T-helper 2 cell treated with Interferon-gamma antibody and Interleukin-4, amounts not matched to agents 5 μg/mL and 100 μg/mL, for 36 hours (primary cell): ENCODE results near the gene BAMBI.

ENCODE experiments used
- DNase-seq: peaks from one replicate; pipeline ENCODE4 v3.0.0; 2021; ENCODE audit warnings: low spot score
- H3K27ac Mint-ChIP-seq: one replicate; pipeline ENCODE4 v1.8.0; 2021; ENCODE audit warnings: mild to moderate bottlenecking, mixed read lengths
- H3K27me3 Mint-ChIP-seq: one replicate; pipeline ENCODE4 v1.8.0; 2021; ENCODE audit warnings: low read depth, mixed read lengths
- H3K36me3 Mint-ChIP-seq: one replicate; pipeline ENCODE4 v1.8.0; 2021; ENCODE audit warnings: low read depth, mixed read lengths
- H3K4me1 Mint-ChIP-seq: one replicate; pipeline ENCODE4 v1.8.0; 2021; ENCODE audit warnings: low read depth, mixed read lengths
- H3K4me3 Mint-ChIP-seq: one replicate; pipeline ENCODE4 v1.8.0; 2022; ENCODE audit warnings: mild to moderate bottlenecking, moderate library complexity, mixed read lengths
- H3K9me3 Mint-ChIP-seq: one replicate; pipeline ENCODE4 v1.8.0; 2021; ENCODE audit warnings: mixed read lengths

Gene BAMBI

DNA sequence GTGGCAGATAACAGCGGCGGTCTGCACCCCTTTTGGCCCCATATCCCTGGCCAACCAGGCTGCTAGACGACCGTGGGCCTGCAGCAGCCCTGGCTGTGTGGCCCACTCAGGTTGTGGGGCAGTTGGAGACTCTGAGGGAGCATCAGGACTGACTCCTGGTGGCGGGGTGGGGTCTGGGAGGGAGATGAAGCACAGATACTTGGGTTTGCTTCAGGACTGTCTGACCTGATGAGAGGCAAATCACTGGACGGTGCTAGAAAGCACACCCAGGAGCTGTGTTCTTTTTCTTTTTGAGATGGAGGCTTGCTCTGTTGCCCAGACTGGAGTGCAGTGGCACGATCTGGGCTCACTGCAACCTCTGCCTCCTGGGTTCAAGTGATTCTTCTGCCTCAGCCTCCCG is 28.2 kb downstream of the BAMBI start:
- DNase-seq: no peak
- Mint-ChIP-seq H3K36me3 (no peaks in the 10 kb centered on the region), H3K27me3 (no peaks in the 10 kb centered on the region), H3K27ac (no peak overlapping the region), H3K4me3 (no peak overlapping the region), H3K4me1 (no peaks in the 10 kb centered on the region), H3K9me3 (no peaks in the 10 kb centered on the region)

DNA sequence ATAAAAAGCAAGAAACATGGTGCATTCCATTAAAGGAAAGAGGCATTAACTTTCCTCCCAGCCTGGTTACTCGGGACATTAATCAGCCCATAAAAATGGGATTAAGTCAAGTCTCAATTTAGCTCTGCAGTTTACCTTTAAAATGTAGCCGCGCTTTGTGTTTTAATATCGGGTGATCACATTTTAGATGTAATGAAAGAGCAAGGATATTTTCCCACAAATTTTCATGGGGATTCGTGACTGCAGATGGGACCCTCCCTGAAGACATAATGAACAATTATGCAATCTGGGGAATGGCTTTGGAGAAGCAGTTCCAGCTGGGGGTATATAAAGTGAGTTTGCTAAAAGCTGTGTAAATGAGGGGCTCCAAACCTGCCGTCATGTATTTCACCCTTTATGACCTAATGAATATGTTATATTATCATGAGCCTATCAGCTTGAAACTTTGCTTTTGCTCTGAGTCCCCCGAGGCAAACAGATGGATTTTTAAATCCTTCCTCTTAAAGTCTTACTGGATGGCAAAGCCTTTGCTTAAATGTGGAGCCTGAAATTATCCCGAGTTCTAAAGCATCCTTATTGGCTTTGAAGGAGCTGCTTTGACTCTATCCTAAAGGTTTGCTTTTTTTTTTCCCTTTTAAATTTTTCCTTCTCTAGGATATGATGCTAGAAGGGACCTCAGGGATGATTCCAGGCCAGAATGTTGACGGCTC is 31.8 kb downstream of the BAMBI start:
- DNase-seq: no peak
- no peak overlapping the region for H3K4me3 Mint-ChIP-seq
- no peaks in the 10 kb centered on the region for H3K36me3 Mint-ChIP-seq
- no peaks in the 10 kb centered on the region for H3K27me3 Mint-ChIP-seq
- H3K9me3 Mint-ChIP-seq: no peaks in the 10 kb centered on the region
- H3K4me1 Mint-ChIP-seq: no peaks in the 10 kb centered on the region
- no peak overlapping the region for H3K27ac Mint-ChIP-seq

DNA sequence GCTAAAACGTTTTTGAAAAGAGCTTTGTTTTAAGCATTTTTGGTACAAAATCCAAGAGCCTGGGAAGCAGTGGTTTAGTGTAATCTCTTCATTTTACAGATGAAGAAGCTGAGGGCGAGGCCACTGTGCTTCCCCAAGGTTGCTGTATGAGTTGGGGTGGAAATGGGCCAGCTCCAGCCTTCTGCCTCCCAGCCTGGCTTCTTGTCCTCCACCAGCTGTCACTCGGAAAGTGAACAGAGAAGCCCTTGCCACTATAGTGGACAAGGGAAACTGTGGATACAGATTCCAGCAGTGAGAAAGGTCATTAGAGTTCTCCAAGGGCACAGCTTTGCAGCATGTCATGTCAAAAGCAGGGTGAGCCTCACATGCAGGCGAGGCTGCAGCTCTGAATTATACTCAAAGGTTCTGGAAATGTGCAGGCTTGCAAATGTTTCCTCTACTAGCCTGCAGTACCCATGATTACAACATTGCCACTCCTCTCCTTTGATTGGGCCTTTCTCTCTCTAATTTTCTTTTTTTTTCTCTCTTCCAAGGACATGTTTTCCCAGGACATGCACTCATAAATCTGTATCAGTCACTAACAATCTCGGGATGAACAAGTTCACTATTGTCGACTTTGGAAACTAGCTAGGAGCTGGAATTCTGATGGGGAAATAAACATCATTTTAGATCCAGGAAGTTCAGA is 33.0 kb downstream of the BAMBI start:
- no peaks in the 10 kb centered on the region for H3K9me3 Mint-ChIP-seq
- H3K27me3 Mint-ChIP-seq: no peaks in the 10 kb centered on the region
- no peak for DNase-seq
- H3K27ac Mint-ChIP-seq: no peak overlapping the region
- H3K4me3 Mint-ChIP-seq: no peak overlapping the region
- H3K4me1 Mint-ChIP-seq: no peaks in the 10 kb centered on the region
- H3K36me3 Mint-ChIP-seq: no peaks in the 10 kb centered on the region

DNA sequence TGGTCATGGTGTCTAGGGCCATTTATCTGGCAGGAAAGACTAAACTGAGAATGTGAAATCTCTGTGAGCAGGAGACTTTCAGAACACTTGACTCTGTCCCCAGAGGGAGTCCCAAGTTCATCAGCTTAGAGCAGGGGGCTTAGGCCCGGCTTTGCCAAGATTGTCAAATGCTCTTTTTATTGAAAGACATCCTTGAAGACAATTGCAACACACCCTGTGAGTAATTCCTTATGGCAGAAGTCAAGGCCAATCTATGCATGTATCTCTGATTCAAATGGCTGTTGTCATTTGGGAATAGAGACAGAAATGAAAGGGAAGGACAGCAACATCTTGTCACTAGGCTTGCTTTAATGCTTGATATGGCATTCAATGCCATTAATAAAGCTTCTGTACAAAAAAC is 33.7 kb downstream of the BAMBI start:
- Mint-ChIP-seq H3K9me3 (no peaks in the 10 kb centered on the region), H3K36me3 (no peaks in the 10 kb centered on the region), H3K4me1 (no peaks in the 10 kb centered on the region), H3K4me3 (no peak overlapping the region), H3K27me3 (no peaks in the 10 kb centered on the region), H3K27ac (no peak overlapping the region)
- DNase-seq: no peak

DNA sequence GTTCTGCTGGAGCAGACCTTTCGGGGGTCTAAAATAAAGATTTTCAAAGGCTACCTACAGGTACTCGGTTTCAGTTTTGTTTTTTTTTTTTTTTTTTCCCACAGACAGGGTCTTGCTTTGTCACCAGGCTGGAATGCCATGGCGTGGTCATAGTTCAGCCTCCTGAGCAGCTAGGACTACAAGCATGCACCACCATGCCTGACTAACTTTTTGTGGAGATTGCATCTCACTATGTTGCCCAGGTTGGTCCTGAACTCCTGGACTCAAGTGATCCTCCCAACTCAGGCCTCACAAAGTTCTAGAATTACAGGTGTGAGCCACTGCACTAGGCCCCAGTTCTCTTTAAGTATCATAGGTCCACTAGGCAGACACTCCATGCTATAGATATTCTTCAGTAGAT is 34.5 kb downstream of the BAMBI start:
- DNase-seq: no peak
- Mint-ChIP-seq H3K27me3 (no peaks in the 10 kb centered on the region), H3K27ac (no peak overlapping the region), H3K4me3 (no peak overlapping the region), H3K9me3 (no peaks in the 10 kb centered on the region), H3K4me1 (no peaks in the 10 kb centered on the region), H3K36me3 (no peaks in the 10 kb centered on the region)

DNA sequence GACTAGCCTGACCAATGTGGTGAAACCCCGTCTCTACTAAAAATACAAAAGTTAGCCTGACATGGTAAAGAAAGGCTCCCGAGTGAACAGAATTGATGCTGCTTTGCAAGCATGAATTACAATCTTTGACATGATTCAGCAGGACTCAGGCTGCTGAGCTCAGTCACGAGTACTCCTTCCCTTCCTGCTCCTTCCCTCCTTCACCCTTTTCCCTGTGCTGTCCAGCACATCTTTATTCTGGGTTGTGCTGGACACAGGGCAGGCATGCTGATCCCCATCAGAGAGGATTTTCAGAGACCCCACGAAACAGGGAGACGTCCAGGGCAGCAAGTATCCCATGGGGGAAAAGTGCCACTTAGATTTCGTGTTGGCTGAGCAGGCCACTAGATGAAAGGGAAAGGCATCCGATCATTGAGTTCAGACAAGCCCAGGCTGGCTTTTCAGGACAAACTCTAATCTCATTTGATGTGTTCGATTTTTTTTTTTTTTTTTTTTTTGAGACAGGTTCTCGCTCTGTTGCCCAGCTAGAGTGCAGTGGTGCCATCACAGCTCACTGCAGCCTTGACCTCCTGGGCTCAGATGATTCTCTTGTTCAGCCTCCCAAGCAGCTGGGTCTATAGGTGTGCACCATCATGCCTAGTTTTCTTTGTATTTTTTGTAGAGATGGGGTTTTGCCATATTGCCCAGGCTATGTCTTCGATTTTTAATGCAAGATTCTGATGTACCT is 36.5 kb downstream of the BAMBI start:
- H3K4me1 Mint-ChIP-seq: no peaks in the 10 kb centered on the region
- no peaks in the 10 kb centered on the region for H3K9me3 Mint-ChIP-seq
- H3K27ac Mint-ChIP-seq: no peak overlapping the region
- DNase-seq: no peak
- H3K4me3 Mint-ChIP-seq: no peak overlapping the region
- no peaks in the 10 kb centered on the region for H3K36me3 Mint-ChIP-seq
- no peaks in the 10 kb centered on the region for H3K27me3 Mint-ChIP-seq

DNA sequence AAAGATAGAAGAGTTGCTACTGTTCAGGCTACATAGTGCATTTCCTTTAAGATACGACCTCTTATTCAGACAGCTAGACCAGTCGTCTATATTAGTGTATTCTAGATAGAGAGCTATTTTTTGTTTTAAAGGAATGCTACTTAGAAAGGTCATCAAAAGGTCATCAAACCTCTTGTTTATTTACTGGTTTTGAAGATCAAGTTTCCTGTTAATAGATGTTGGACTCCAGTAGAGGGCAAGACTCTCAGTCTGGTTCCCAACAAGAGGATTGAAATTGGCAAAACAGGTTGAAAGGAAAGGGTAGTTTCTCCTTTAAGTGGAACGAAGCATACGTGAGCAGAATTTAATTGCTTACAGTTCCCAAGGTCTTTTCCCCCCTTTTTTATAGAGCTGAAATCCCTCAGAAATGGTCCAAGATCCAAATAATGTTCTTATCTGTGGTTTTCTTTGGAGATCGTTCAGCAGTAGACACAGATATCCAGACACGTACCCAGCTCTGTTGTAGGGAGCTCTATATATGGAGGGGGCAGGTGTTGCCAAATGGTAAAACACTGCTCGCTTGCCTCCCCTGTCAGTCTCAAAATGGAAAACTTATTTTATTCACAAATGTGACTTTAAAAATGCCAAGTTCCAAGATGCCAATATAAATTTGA is 37.2 kb downstream of the BAMBI start:
- Mint-ChIP-seq H3K36me3 (no peaks in the 10 kb centered on the region), H3K27me3 (peaks cover 3% of the 10 kb centered on the region), H3K4me1 (no peaks in the 10 kb centered on the region), H3K27ac (no peak overlapping the region), H3K4me3 (no peak overlapping the region), H3K9me3 (no peaks in the 10 kb centered on the region)
- no peak for DNase-seq

DNA sequence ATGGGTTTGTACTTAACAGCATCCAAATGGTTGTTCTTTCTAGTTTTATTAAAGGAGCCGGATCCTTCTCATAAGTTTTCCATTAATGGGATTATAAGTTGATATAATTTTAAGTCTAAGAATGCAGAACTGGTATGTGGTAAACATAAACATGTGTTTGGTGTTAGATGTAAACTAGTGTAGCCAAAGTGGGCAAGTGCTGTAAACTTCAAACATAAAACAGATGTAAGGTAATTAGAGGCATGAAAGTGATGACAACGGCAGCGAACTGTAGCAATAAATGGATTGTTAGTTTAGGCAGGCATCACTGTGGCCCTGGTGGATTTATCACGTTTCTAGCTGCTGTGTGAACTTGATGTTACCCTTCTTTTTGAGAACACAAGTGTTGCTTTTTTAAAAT is 37.9 kb downstream of the BAMBI start:
- no peak overlapping the region for H3K27ac Mint-ChIP-seq
- peaks cover 4% of the 10 kb centered on the region for H3K27me3 Mint-ChIP-seq
- no peak overlapping the region for H3K4me3 Mint-ChIP-seq
- H3K9me3 Mint-ChIP-seq: no peaks in the 10 kb centered on the region
- no peaks in the 10 kb centered on the region for H3K36me3 Mint-ChIP-seq
- no peak for DNase-seq
- no peaks in the 10 kb centered on the region for H3K4me1 Mint-ChIP-seq

DNA sequence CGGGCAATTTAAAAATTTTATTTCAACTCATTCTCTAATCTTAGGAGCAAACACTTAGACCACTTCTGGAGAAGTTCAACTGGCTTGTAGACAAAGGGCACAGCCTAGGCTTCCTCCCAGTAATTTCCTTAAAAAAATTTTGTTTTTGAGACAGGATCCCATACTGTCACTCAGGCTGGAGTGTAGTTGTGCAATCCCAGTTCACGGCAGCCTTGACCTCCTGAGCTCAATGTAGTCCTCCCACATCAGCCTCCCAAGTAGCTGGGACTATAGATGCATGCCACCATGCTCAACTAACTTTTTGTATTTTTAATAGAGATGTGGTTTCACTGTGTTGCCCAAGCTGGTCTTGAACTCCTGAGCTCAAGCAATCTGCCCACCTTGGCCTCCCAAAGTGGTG is 38.4 kb downstream of the BAMBI start:
- H3K36me3 Mint-ChIP-seq: no peaks in the 10 kb centered on the region
- DNase-seq: no peak
- no peaks in the 10 kb centered on the region for H3K9me3 Mint-ChIP-seq
- peaks cover 4% of the 10 kb centered on the region for H3K27me3 Mint-ChIP-seq
- no peak overlapping the region for H3K4me3 Mint-ChIP-seq
- H3K4me1 Mint-ChIP-seq: no peaks in the 10 kb centered on the region
- no peak overlapping the region for H3K27ac Mint-ChIP-seq

DNA sequence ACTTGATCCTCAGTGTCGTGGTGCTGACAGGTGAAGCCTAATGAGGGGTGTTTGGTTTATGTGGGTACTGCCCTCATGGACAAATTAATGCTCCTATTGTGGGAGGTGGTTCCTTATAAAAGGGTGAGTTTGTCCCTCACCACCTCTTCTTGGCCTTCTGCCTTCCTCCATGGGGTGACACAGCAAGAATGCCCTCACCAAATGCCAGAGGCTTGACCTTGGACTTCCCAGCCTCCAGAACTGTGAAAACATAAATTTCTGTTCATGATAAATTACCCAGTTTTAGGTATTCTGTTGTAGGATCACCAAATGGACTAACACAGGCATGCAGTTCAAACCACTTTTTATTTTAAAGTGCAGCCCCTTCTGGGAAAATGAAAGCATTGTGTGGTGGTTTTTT is 39.4 kb downstream of the BAMBI start:
- no peak for DNase-seq
- H3K9me3 Mint-ChIP-seq: no peaks in the 10 kb centered on the region
- no peak overlapping the region for H3K27ac Mint-ChIP-seq
- no peak overlapping the region for H3K4me3 Mint-ChIP-seq
- no peaks in the 10 kb centered on the region for H3K4me1 Mint-ChIP-seq
- H3K27me3 Mint-ChIP-seq: peaks cover 14% of the 10 kb centered on the region
- H3K36me3 Mint-ChIP-seq: no peaks in the 10 kb centered on the region

DNA sequence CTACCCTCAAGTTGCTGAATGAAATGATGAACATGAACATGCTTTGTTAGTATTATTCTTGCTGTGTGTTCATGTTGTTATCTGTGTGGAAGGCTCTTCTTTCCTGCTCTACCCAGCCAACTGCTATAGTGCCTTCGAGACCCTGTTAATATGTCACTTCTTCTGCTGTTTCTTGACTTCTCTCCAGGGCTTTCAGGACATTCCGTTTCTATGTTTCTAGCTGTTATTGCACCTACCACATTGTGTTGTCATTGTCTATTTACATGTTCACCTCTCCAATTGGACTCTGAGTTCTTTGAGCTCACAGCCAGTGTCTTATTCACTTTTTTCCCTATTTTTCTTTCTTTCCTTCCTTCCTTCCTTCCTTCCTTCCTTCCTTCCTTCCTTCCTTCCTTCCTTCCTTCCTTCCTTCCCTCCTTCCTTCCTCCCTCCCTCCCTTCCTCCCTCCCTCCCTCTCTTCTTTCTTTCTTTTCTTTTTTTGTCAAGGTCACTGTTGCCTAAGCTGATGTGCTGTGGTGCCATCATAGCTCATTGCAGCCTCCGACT is 40.4 kb downstream of the BAMBI start:
- H3K27ac Mint-ChIP-seq: no peak overlapping the region
- H3K4me1 Mint-ChIP-seq: no peaks in the 10 kb centered on the region
- no peak overlapping the region for H3K4me3 Mint-ChIP-seq
- no peak for DNase-seq
- H3K9me3 Mint-ChIP-seq: no peaks in the 10 kb centered on the region
- peaks cover 24% of the 10 kb centered on the region for H3K27me3 Mint-ChIP-seq
- H3K36me3 Mint-ChIP-seq: no peaks in the 10 kb centered on the region

DNA sequence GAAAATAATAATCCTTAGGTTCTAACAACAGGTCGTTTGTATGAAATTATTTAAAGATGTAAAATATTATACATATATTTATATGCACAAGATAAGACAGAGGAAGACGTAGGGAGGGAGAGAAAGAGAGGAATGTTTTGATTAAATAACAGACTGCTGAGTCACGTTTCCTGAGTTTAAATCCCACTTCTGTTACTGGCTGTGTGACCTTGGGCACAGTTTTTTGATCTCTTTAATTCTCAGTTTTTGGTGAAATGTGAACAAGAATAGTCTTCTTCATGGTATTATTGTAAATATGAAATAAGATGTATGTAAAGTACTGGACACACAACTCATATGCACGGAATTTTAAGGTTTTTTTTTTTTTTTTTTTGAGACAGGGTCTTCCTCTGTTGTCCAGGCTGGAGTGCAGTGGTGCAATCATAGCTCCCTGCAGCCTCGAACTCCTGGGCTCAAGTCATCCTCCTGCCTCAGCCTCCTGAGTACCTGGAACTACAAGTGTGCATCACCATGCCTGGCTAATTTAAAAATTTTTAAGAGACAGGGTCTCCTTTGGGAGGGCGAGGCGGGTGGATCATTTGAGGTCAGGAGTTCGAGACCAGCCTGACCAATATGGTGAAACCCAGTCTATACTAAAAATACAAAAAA is 42.6 kb downstream of the BAMBI start:
- Mint-ChIP-seq H3K4me1 (no peaks in the 10 kb centered on the region), H3K27ac (no peak overlapping the region), H3K4me3 (no peak overlapping the region), H3K27me3 (peaks cover 34% of the 10 kb centered on the region), H3K9me3 (no peaks in the 10 kb centered on the region), H3K36me3 (no peaks in the 10 kb centered on the region)
- no peak for DNase-seq

DNA sequence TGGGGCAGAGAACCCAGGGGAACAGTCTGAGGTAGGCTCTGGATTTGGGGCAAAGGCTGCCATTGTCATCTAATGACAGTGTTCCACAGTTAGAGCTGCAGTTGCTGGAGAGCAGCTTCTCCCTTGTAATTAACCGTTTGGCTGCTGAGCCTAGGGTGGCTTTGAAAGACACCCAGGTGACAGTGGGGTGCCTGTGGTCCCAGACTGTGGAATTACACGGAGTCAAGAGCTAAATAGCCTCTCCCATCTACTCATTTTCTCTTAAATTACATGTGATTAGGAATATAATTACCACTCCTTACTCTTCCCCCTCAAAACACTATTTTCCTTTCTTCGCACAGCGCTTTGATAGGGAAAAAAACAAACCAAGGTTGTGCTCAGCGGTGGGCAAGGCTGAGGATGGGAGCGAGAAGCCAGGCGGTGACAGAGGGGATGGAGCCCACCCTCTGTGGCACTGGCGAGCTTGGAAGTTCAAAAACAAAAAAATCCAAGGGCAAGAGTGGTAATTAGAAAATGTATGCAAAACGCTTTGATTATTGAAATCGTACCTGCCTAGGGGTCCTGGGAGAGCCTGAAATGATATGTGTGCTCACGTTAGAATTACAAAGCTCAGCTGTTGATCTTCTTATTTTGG is 44.1 kb downstream of the BAMBI start:
- H3K4me1 Mint-ChIP-seq: no peaks in the 10 kb centered on the region
- H3K36me3 Mint-ChIP-seq: no peaks in the 10 kb centered on the region

More for the DNA sequence above, 44.1 kb downstream of the BAMBI start:
- peaks cover 34% of the 10 kb centered on the region for H3K27me3 Mint-ChIP-seq
- no peak overlapping the region for H3K4me3 Mint-ChIP-seq
- H3K27ac Mint-ChIP-seq: no peak overlapping the region
- DNase-seq: no peak
- H3K9me3 Mint-ChIP-seq: no peaks in the 10 kb centered on the region
